ENCODE results near the gene TAF11L4.

DNA sequence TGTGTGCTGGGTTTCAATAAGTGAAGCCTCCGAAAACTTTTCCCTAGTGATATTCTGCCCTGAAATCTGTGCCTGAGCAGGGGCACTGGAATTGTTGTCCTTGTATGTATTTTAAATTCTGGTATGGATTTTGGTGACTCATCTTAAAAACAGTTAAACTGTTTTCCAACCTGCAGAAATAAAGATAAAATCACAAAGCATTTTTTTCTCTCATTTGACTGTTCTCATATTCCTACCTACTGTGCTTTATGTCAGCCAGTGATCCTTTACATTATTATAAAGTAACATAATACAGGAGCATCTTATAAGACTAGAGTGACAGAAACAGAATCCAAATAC, 34.5 kb upstream of the TAF11L4 start:
- TF ChIP-seq, protein P1, sequence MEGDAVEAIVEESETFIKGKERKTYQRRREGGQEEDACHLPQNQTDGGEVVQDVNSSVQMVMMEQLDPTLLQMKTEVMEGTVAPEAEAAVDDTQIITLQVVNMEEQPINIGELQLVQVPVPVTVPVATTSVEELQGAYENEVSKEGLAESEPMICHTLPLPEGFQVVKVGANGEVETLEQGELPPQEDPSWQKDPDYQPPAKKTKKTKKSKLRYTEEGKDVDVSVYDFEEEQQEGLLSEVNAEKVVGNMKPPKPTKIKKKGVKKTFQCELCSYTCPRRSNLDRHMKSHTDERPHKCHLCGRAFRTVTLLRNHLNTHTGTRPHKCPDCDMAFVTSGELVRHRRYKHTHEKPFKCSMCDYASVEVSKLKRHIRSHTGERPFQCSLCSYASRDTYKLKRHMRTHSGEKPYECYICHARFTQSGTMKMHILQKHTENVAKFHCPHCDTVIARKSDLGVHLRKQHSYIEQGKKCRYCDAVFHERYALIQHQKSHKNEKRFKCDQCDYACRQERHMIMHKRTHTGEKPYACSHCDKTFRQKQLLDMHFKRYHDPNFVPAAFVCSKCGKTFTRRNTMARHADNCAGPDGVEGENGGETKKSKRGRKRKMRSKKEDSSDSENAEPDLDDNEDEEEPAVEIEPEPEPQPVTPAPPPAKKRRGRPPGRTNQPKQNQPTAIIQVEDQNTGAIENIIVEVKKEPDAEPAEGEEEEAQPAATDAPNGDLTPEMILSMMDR (conservative IDR thresholded peaks at IDR 0.05; ENCODE audit: low read depth, low read length): no peak
- TF ChIP-seq EZH2 (IDR thresholded peaks at IDR 0.05; ENCODE audit: borderline replicate concordance, low read depth, low read length, poor library complexity, severe bottlenecking): no peak
